ENCODE measurements around the gene SOWAHC. TPM values are rescaled to one million over a fixed set of nuclear protein-coding genes. Genes with fewer than 3 reads are reported as not detected.

The SOWAHC gene
- polyA plus RNA-seq, 1 donor, result 20.8 TPM

DNA sequence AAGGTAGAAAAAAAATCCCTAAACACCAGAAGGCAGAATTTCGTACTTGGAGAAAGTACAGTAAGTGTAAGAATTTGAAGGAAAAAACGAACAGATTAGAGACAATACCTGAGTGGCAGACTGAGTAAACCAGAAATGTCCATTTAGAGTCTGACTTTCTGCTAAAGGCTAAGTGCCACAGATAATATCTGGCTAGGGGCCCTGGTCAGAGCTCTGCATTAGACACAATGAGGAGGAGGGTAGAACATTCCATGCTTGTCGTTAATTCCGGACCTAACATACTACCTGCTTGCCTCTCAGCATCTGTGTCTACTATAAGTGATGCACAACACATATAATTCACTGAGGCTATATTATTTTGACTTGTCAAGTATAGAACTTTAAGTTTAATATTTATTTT lies 18.5 kb upstream of the SOWAHC start:
- Histone ChIP-seq H3K36me3 (ENCODE audit: control insufficient read depth, insufficient read depth, low read length) (peaks cover 11% of the 10 kb centered on the region), H3K9me3 (ENCODE audit: control insufficient read depth, low read depth, low read length) (no peaks in the 10 kb centered on the region), H3K27ac (ENCODE audit: low read length) (no peak overlapping the region), H3K4me3 (ENCODE audit: low read length) (no peak overlapping the region), H3K27me3 (ENCODE audit: control insufficient read depth, insufficient read depth, low read length) (no peaks in the 10 kb centered on the region), H3K4me1 (ENCODE audit: control insufficient read depth, insufficient read depth, low read length) (no peaks in the 10 kb centered on the region)
- 89% methylated on average over 2 of the region's 4 CpGs for WGBS (ENCODE audit: insufficient coverage, low lambda C conversion rate)
- no peak for DNase-seq

DNA sequence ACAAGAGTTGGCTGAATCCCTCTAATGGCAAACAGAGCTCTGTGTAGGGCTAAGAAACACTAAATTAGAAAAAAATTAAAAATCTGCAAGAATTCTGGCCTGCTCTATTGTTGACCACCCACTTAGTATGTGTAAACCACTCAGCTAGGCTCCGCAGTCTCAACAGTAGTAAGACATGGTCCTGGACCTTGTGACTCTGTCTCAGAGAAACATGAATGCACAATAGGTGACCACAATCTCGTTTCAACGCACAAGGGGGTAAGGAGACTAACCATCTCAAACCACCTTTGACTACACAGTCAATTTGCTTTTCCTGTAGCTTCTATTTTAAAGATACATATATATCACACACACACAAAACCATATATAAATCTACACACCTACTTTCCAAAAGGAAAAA lies 16.9 kb upstream of the SOWAHC start:
- no peak for DNase-seq
- Histone ChIP-seq H3K4me1 (ENCODE audit: control insufficient read depth, insufficient read depth, low read length) (no peaks in the 10 kb centered on the region), H3K27me3 (ENCODE audit: control insufficient read depth, insufficient read depth, low read length) (no peaks in the 10 kb centered on the region), H3K36me3 (ENCODE audit: control insufficient read depth, insufficient read depth, low read length) (peaks cover 9% of the 10 kb centered on the region), H3K9me3 (ENCODE audit: control insufficient read depth, low read depth, low read length) (no peaks in the 10 kb centered on the region), H3K4me3 (ENCODE audit: low read length) (no peak overlapping the region), H3K27ac (ENCODE audit: low read length) (no peak overlapping the region)
- whole genome bisulfite sequencing (ENCODE audit: insufficient coverage, low lambda C conversion rate), result 100% methylated on average over 1 of the region's 3 CpGs

DNA sequence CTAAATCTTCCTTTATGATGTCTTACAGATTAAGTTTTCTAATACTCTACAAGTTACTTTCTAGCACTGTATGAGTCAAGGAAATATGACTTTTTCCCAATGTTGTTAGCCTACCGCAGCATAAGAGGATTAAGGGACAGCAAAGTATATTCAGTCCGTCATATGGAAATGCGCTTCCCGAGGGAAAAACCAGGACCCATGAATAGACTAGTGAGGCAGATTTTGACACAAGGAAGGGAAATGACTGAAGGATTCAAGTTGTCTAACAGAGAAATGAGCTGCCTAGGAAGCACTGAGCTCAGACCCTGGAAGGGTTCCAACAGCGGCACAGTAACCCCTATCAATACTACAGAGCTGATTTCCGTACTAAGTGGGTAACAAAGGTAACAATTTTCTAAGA lies 12.4 kb upstream of the SOWAHC start:
- no peak overlapping the region for H3K4me3 ChIP-seq (ENCODE audit: low read length)
- H3K27me3 ChIP-seq (ENCODE audit: control insufficient read depth, insufficient read depth, low read length), result no peaks in the 10 kb centered on the region
- no peaks in the 10 kb centered on the region for H3K9me3 ChIP-seq (ENCODE audit: control insufficient read depth, low read depth, low read length)
- no peak for DNase-seq
- no peak overlapping the region for H3K27ac ChIP-seq (ENCODE audit: low read length)
- H3K4me1 ChIP-seq (ENCODE audit: control insufficient read depth, insufficient read depth, low read length), result no peaks in the 10 kb centered on the region
- H3K36me3 ChIP-seq (ENCODE audit: control insufficient read depth, insufficient read depth, low read length), result peaks cover 2% of the 10 kb centered on the region
- WGBS (ENCODE audit: insufficient coverage, low lambda C conversion rate), result 100% methylated on average over 1 of the region's 6 CpGs

DNA sequence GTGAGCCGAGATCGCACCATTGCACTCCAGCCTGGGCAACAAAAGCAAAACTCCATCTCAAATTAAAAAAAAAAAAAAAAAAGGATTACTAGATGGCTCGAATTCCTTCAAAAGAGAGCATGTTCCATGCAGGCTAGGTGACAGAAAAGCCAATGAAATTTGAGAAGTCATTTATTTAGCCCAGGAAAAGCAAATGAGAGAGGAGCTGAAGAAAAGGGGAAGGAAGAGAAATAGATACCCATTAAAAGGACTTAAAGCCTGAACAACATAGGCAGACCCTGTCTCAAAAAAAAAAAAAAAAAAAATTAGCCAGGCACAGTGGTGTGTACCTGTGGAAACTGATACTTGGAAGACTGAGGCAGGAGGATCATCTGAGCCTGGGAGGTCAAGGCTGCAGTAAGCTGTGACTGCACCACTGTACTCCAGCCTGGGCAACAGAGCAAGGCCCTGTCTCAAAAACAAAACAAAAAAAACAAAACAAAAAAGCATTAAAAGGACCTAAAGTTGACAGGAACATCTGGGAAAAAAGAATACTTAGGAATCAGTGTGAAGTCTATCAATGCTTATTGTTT lies 11.5 kb upstream of the SOWAHC start:
- Histone ChIP-seq H3K27ac (ENCODE audit: low read length) (no peak overlapping the region), H3K9me3 (ENCODE audit: control insufficient read depth, low read depth, low read length) (no peaks in the 10 kb centered on the region), H3K4me1 (ENCODE audit: control insufficient read depth, insufficient read depth, low read length) (no peaks in the 10 kb centered on the region), H3K36me3 (ENCODE audit: control insufficient read depth, insufficient read depth, low read length) (no peaks in the 10 kb centered on the region), H3K27me3 (ENCODE audit: control insufficient read depth, insufficient read depth, low read length) (no peaks in the 10 kb centered on the region), H3K4me3 (ENCODE audit: low read length) (no peak overlapping the region)
- no CpG with 5 or more reads among the region's 3 CpGs for WGBS (ENCODE audit: insufficient coverage, low lambda C conversion rate)
- no peak for DNase-seq

DNA sequence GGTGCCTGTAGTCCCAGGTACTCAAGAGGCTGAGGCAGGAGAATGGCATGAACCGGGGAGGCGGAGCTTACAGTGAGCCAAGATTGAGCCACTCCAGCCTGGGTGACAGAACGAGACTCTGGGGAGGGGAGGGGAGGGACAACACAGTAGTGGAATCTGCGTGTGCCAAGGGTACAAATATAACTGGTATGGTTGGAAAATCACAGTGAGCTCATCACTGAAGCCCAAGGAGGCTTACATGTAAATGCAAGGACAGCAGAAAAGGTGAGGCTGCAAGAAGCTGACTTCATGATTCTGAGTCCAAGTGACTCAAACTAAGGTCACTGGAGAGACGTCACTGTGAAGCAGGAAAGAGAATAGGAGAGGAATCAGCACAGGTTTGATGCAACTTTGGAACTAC lies 9.6 kb upstream of the SOWAHC start:
- H3K4me1 ChIP-seq (ENCODE audit: control insufficient read depth, insufficient read depth, low read length), result no peaks in the 10 kb centered on the region
- no peak overlapping the region for H3K27ac ChIP-seq (ENCODE audit: low read length)

DNA sequence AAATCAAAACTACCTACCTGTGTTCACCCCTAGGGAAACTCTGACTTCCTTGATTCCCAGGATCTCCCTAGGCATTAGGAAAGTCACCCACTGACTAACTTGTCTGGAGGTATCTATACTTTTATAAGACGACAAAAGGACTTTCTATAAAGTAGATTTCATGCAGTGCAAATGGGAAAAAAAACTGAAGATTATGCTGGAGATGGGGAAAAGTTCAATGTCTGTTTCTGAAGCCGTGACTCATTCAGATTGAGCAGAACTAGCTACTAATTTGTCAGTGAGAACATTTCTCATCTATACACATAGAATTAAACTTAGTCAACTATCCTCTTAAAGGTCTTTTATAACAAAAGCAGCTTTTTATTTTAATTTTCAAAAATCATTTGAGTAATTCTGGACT lies 6.4 kb upstream of the SOWAHC start:
- WGBS (ENCODE audit: insufficient coverage, low lambda C conversion rate), result 38% methylated on average over 1 of the region's 2 CpGs
- peaks cover 7% of the 10 kb centered on the region for H3K4me1 ChIP-seq (ENCODE audit: control insufficient read depth, insufficient read depth, low read length)
- no peaks in the 10 kb centered on the region for H3K9me3 ChIP-seq (ENCODE audit: control insufficient read depth, low read depth, low read length)
- no peaks in the 10 kb centered on the region for H3K36me3 ChIP-seq (ENCODE audit: control insufficient read depth, insufficient read depth, low read length)
- no peak overlapping the region for H3K27ac ChIP-seq (ENCODE audit: low read length)
- peak in 1 of 2 donors; percentile 34 for DNase-seq
- H3K4me3 ChIP-seq (ENCODE audit: low read length), result no peak overlapping the region
- H3K27me3 ChIP-seq (ENCODE audit: control insufficient read depth, insufficient read depth, low read length), result no peaks in the 10 kb centered on the region

More for the DNA sequence above, 9.6 kb upstream of the SOWAHC start:
- Histone ChIP-seq H3K36me3 (ENCODE audit: control insufficient read depth, insufficient read depth, low read length) (no peaks in the 10 kb centered on the region), H3K27me3 (ENCODE audit: control insufficient read depth, insufficient read depth, low read length) (no peaks in the 10 kb centered on the region), H3K9me3 (ENCODE audit: control insufficient read depth, low read depth, low read length) (no peaks in the 10 kb centered on the region), H3K4me3 (ENCODE audit: low read length) (no peak overlapping the region)
- 40% methylated on average over 1 of the region's 5 CpGs for WGBS (ENCODE audit: insufficient coverage, low lambda C conversion rate)
- peak in 1 of 2 donors; percentile 68 for DNase-seq

DNA sequence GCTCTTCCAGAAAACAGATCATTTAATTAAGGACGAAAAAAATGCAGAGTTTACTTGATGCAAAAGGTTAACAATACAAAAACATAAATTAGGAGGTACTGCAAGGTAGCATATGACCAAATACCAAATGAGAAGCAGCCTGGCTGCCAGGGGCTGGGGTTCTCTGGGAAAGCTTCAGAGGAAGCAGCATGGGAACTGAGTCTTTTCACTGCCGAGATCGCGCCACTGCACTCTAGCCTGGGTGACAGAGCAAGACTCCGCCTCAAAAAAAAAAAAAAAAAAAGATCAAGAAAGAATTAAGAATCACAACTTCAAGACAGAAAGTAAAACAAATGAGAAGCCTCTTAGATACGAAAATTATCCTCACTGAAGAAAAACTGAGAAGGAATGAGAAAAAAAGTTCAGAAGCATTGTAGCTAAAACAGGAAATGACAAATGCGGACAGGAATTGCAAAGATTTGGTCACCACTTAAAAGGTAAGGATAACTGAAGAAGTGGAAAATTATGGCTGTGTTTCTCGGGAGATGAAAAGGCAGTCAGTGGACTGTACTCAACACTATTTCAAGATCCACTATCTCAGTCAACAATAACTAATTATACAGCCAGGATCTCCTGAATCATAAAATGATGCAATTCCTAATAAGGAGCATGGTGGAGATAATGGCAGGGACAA lies 4.7 kb upstream of the SOWAHC start:
- DNase-seq, result peak in 1 of 2 donors; percentile 79
- Histone ChIP-seq H3K36me3 (ENCODE audit: control insufficient read depth, insufficient read depth, low read length) (no peaks in the 10 kb centered on the region), H3K27ac (ENCODE audit: low read length) (peak overlapping the region; percentile 30), H3K4me1 (ENCODE audit: control insufficient read depth, insufficient read depth, low read length) (peaks cover 7% of the 10 kb centered on the region), H3K27me3 (ENCODE audit: control insufficient read depth, insufficient read depth, low read length) (no peaks in the 10 kb centered on the region), H3K4me3 (ENCODE audit: low read length) (no peak overlapping the region), H3K9me3 (ENCODE audit: control insufficient read depth, low read depth, low read length) (no peaks in the 10 kb centered on the region)
- WGBS (ENCODE audit: insufficient coverage, low lambda C conversion rate), result 53% methylated on average over 3 of the region's 8 CpGs

DNA sequence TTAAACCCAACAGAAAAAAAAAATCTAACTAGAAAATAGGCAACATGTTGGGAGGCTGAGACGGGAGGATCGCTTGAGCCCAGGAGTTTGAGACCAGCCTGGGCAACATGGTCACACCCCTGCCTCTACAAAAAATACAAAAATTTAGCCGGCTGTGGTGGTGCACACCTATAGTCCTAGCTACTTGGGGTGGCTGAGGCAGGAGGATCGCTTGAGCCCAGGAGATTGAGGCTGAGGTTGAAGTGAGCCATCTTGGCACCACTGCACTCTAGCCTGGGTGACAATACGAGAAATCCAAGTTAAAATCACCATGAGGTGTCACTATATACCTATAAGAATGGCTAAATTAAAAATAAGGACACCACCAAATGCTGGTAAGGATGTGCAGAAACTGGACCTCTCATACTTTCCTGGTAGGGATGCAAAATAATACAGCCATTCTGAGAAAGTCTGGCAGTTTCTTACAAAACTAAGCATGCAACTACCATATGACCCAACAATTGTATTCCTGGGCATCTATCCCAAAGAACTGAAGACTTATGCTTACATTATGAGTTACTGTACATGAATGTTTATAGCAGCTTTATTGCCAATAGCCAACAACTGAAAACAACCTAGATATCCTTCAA lies 2.6 kb upstream of the SOWAHC start:
- peaks cover 3% of the 10 kb centered on the region for H3K9me3 ChIP-seq (ENCODE audit: control insufficient read depth, low read depth, low read length)
- no peak overlapping the region for H3K27ac ChIP-seq (ENCODE audit: low read length)
- peak in 1 of 2 donors; percentile 31 for DNase-seq
- no CpG with 5 or more reads among the region's 5 CpGs for WGBS (ENCODE audit: insufficient coverage, low lambda C conversion rate)
- H3K4me1 ChIP-seq (ENCODE audit: control insufficient read depth, insufficient read depth, low read length), result peaks cover 15% of the 10 kb centered on the region
- no peaks in the 10 kb centered on the region for H3K36me3 ChIP-seq (ENCODE audit: control insufficient read depth, insufficient read depth, low read length)
- H3K4me3 ChIP-seq (ENCODE audit: low read length), result no peak overlapping the region
- no peaks in the 10 kb centered on the region for H3K27me3 ChIP-seq (ENCODE audit: control insufficient read depth, insufficient read depth, low read length)

DNA sequence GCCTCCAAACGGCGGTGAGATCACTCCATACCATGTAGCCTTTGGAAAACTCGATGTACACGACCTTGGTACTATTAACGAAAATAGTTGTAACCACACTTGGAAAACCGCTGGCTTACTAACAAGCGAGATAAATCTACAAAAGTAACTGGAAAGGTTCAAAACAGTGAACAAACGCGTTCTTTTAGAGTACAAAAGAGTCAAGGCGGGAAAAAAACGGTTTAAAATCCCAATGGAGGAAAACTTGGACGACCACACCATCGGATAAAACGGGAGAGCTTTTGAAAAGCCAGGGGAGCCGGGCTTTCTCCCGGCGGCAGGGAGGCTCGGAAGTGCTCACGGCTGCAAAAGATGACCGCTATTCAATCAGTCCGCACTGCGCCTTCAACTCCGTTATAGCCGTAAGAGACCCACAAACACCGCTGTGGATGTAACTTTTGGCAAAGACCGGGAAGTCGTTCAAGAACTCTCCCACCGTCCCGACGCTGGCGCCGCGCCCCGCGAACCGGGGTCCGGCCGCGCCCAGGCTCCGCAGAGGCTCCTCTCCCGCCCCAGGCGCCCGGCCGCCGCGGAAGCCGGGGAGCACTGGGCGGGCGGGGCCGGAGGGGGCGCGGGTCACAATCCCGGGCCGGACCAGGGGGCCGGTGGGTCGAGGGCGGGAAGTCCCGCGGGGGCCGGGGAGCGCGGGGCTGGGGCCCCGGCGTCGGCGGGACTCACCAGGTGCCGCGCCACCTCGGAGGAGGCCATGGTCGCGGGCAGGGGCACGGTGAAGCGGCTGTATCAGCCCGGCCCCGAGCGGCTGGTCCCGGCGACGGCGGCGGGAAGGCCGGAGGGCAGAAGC lies 863 bp upstream of the SOWAHC start:
- H3K27me3 ChIP-seq (ENCODE audit: control insufficient read depth, insufficient read depth, low read length), result no peaks in the 10 kb centered on the region
- H3K4me1 ChIP-seq (ENCODE audit: control insufficient read depth, insufficient read depth, low read length), result peaks cover 25% of the 10 kb centered on the region
- peak in 1 of 2 donors; percentile 81 for DNase-seq
- peak overlapping the region; percentile 86 for H3K27ac ChIP-seq (ENCODE audit: low read length)
- peak overlapping the region; percentile 73 for H3K4me3 ChIP-seq (ENCODE audit: low read length)
- 0% methylated on average over 1 of the region's 82 CpGs for WGBS (ENCODE audit: insufficient coverage, low lambda C conversion rate)
- H3K36me3 ChIP-seq (ENCODE audit: control insufficient read depth, insufficient read depth, low read length), result no peaks in the 10 kb centered on the region
- peaks cover 3% of the 10 kb centered on the region for H3K9me3 ChIP-seq (ENCODE audit: control insufficient read depth, low read depth, low read length)

Data from large intestine (tissue), 3 donors.